IPS-18a (cell line): ENCODE data around the gene PRIM1.

Experiments used
- H3K27ac ChIP-seq: one replicate; pipeline ENCODE4 v1.5.1; 2013; ENCODE audit warnings: low read length
- H3K27me3 ChIP-seq: one replicate; pipeline ENCODE4 v1.6.1; 2013; ENCODE audit warnings: mild to moderate bottlenecking, low read length; ENCODE audit not compliant: control insufficient read depth, insufficient read depth
- H3K36me3 ChIP-seq: one replicate; pipeline ENCODE4 v1.6.1; 2013; ENCODE audit warnings: low read depth, low read length; ENCODE audit not compliant: control insufficient read depth
- H3K4me1 ChIP-seq: one replicate; pipeline ENCODE4 v1.6.1; 2013; ENCODE audit warnings: low read depth, low read length; ENCODE audit not compliant: control insufficient read depth
- H3K4me3 ChIP-seq: one replicate; pipeline ENCODE4 v1.5.1; 2013; ENCODE audit warnings: low read length
- H3K9ac ChIP-seq: one replicate; pipeline ENCODE4 v1.6.1; 2013; ENCODE audit warnings: mild to moderate bottlenecking, low read length, moderate library complexity
- H3K9me3 ChIP-seq: one replicate; pipeline ENCODE4 v1.6.1; 2013; ENCODE audit warnings: low read depth, low read length; ENCODE audit not compliant: control insufficient read depth

PRIM1 gene

GRCh38 chr12:56687223-56688128 is 64.6 kb downstream of the PRIM1 start:
- peaks cover 10% of the 10 kb centered on the region for H3K4me1 ChIP-seq
- no peaks in the 10 kb centered on the region for H3K27me3 ChIP-seq

GRCh38 chr12:56684745-56685359 is 67.3 kb downstream of the PRIM1 start:
- Histone ChIP-seq H3K4me3 (peak overlapping the region; percentile 46), H3K27me3 (no peaks in the 10 kb centered on the region), H3K4me1 (peaks cover 10% of the 10 kb centered on the region), H3K27ac (no peak overlapping the region), H3K9me3 (no peaks in the 10 kb centered on the region), H3K9ac (peak overlapping the region; percentile 32), H3K36me3 (peaks cover 12% of the 10 kb centered on the region)

More at GRCh38 chr12:56687223-56688128, 64.6 kb downstream of the PRIM1 start:
- Histone ChIP-seq H3K4me3 (peak overlapping the region; percentile 100), H3K9ac (peak overlapping the region; percentile 99), H3K36me3 (peaks cover 8% of the 10 kb centered on the region), H3K9me3 (no peaks in the 10 kb centered on the region), H3K27ac (peak overlapping the region; percentile 96)

GRCh38 chr12:56682323-56682722 is 69.8 kb downstream of the PRIM1 start:
- Histone ChIP-seq H3K27me3 (no peaks in the 10 kb centered on the region), H3K9me3 (no peaks in the 10 kb centered on the region), H3K4me1 (peaks cover 10% of the 10 kb centered on the region), H3K9ac (no peak overlapping the region), H3K4me3 (no peak overlapping the region), H3K36me3 (peaks cover 28% of the 10 kb centered on the region), H3K27ac (no peak overlapping the region)
